ENCODE results near the gene ZNF98.

Gene ZNF98

GRCh38 chr19:22422211-22422610 lies at the start of gene ZNF98:
Gene ZNF98, minus strand, starts transcription at chr19:22422346. Its CDS starts 122 bp downstream, at chr19:22422224.
- no peak for DNase-seq (ENCODE audit: low read depth, low spot score)

GRCh38 chr19:22446605-22447004 lies 24.5 kb upstream of the ZNF98 start:
- no peak for DNase-seq (ENCODE audit: low read depth, low spot score)

- DNase-seq (ENCODE audit: low read depth, low spot score): no peak
Measured at GRCh38 chr19:22438011-22438410, 15.9 kb upstream of the ZNF98 start.

GRCh38 chr19:22427960-22428913 lies 6.1 kb upstream of the ZNF98 start:
- DNase-seq (ENCODE audit: low read depth, low spot score): no peak

GRCh38 chr19:22427547-22427946 lies 5.4 kb upstream of the ZNF98 start:
- no peak for DNase-seq (ENCODE audit: low read depth, low spot score)

- DNase-seq (ENCODE audit: low read depth, low spot score): no peak
Measured at GRCh38 chr19:22426901-22427300, 4.8 kb upstream of the ZNF98 start.

- no peak for DNase-seq (ENCODE audit: low read depth, low spot score)
Measured at GRCh38 chr19:22421797-22422196, 349 bp downstream of the ZNF98 start.

GRCh38 chr19:22354665-22355064 lies 67.5 kb downstream of the ZNF98 start:
- DNase-seq (ENCODE audit: low read depth, low spot score): no peak

All from activated CD4-positive, CD25-positive, alpha-beta regulatory T cell treated with anti-CD3 and anti-CD28 coated beads, Interleukin-2, amount 50 U/mL, for 16 hours (primary cell).